Purkinje cell (primary cell): ENCODE results near the gene JAK2. TPM values are rescaled to one million over a fixed set of nuclear protein-coding genes. Genes with fewer than 3 reads are reported as not detected.

Experiments used
- polyA plus RNA-seq: library from polyadenylated mRNA; unstranded; fragments of >200 nt; fragmentation: Nextera tagmentation; gene quantifications from 2 replicates; pipeline ENCODE4 v1.2.1, GENCODE V29; 2014

JAK2 gene
- 4.8 and 15.3 TPM in 2 replicates for polyA plus RNA-seq

GRCh38 chr9:4984621-4985385 lies at the start of gene JAK2:
Gene JAK2 (plus strand): TSS chr9:4985272. CDS start chr9:5021988, 36,716 bp downstream.

Other genes with a start within 250 kb of the JAK2 start
- 25.7 and 35.6 TPM in 2 replicates for gene AK3, start 244.1 kb upstream of the JAK2 start, polyA plus RNA-seq
- gene RCL1, start 192.3 kb upstream of the JAK2 start, polyA plus RNA-seq, result 5.4 and 7.9 TPM in 2 replicates
- 2.3 TPM in 1 of 2 replicates, not detected in the other for gene INSL6, start 200.4 kb downstream of the JAK2 start, polyA plus RNA-seq
- not detected in 2 replicates for gene INSL4, start 246.1 kb downstream of the JAK2 start, polyA plus RNA-seq